ENCODE results near the gene ALPI.
"Not testable (repeated sequence)": the region's sequence is repeated elsewhere in the genome, so short reads cannot be mapped to it uniquely, and the experiment has no call there.

ALPI gene

GRCh38 chr2:232455426-232456255 lies at the start of gene ALPI:
Gene ALPI (plus strand): TSS chr2:232456153. CDS start chr2:232456200, 47 bp downstream.
- peak; percentile 69 for DNase-seq (ENCODE audit: low spot score)

GRCh38 chr2:232406556-232407310 lies 49.2 kb upstream of the ALPI start, which contains the start of gene ALPG:
Gene ALPG (plus strand): TSS chr2:232406844. CDS start chr2:232406895, 51 bp downstream.
- no peak for DNase-seq (ENCODE audit: low spot score)

- DNase-seq (ENCODE audit: low spot score) = not testable (repeated sequence)
These were observed 48.4 kb upstream of the ALPI start for GRCh38 chr2:232407428-232408150.

- DNase-seq (ENCODE audit: low spot score) = not testable (repeated sequence)
These were observed 47.7 kb upstream of the ALPI start for GRCh38 chr2:232408269-232408668.

GRCh38 chr2:232409617-232410016 lies 46.3 kb upstream of the ALPI start:
- DNase-seq (ENCODE audit: low spot score) = not testable (repeated sequence)

GRCh38 chr2:232410238-232410900 lies 45.6 kb upstream of the ALPI start:
- no peak for DNase-seq (ENCODE audit: low spot score)

GRCh38 chr2:232411901-232412629 lies 43.9 kb upstream of the ALPI start:
- no peak for DNase-seq (ENCODE audit: low spot score)

GRCh38 chr2:232412986-232413385 lies 43.0 kb upstream of the ALPI start:
- no peak for DNase-seq (ENCODE audit: low spot score)

- no peak for DNase-seq (ENCODE audit: low spot score)
These were observed 40.7 kb upstream of the ALPI start for GRCh38 chr2:232415138-232415690.

GRCh38 chr2:232415736-232416520 lies 40.0 kb upstream of the ALPI start:
- no peak for DNase-seq (ENCODE audit: low spot score)

- DNase-seq (ENCODE audit: low spot score) = no peak
These were observed 39.2 kb upstream of the ALPI start for GRCh38 chr2:232416521-232417470.

- DNase-seq (ENCODE audit: low spot score) = no peak
These were observed 38.5 kb upstream of the ALPI start for GRCh38 chr2:232417489-232417888.

GRCh38 chr2:232418056-232418455 lies 37.9 kb upstream of the ALPI start:
- no peak for DNase-seq (ENCODE audit: low spot score)

GRCh38 chr2:232418466-232419244 lies 37.3 kb upstream of the ALPI start:
- no peak for DNase-seq (ENCODE audit: low spot score)

GRCh38 chr2:232419245-232420072 lies 36.5 kb upstream of the ALPI start:
- no peak for DNase-seq (ENCODE audit: low spot score)

- DNase-seq (ENCODE audit: low spot score) = no peak
These were observed 35.9 kb upstream of the ALPI start for GRCh38 chr2:232420073-232420454.

Measured in HuH-7 (cell line).